HG02870 (cell line): Measurements from ENCODE around the gene ANKRD2.
"Not testable (repeated sequence)": the region's sequence is repeated elsewhere in the genome, so short reads cannot be mapped to it uniquely, and the experiment has no call there.

ENCODE experiments used
- ATAC-seq: cut with Tn5 transposase; IDR thresholded peaks from one replicate; pipeline ENCODE4 v1.9.1; 2021; ENCODE audit warnings: mild to moderate bottlenecking, moderate library complexity; ENCODE audit not compliant: unreplicated experiment

The ANKRD2 gene

DNA sequence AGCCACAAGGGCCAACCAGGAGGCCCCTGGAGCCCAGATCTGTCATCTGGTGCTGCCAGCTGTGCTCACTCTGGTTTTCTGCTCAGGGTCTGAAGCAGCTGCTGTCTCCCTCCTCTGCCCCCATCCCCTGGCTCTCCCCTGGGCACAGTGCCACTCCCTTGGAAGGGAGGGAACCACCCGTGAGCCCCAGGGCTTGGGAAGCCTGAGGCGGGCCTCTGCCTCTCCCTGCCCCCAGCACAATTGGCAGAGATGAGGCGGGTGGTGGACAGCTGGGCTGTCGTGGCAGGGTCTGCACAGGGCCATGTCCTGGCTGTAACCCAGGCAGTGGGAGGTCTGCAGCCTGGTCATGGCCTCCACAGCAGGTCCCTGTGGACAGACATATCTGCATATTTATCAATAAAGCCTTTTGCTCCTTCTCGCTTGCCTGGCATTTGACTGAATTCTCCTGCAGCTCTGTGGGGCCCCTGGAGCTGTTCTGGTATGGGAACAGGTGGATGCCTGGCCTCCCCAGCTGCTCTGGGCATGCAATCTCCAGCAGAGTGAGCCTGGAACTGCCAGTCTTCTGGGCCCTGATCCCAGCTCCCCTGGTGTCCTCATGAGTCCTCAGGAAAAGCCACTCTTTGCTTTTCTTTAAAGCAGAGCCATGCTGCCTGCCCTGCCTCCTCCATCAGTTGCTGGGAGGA, 1.6 kb upstream of the ANKRD2 start:
- ATAC-seq, result no peak

DNA sequence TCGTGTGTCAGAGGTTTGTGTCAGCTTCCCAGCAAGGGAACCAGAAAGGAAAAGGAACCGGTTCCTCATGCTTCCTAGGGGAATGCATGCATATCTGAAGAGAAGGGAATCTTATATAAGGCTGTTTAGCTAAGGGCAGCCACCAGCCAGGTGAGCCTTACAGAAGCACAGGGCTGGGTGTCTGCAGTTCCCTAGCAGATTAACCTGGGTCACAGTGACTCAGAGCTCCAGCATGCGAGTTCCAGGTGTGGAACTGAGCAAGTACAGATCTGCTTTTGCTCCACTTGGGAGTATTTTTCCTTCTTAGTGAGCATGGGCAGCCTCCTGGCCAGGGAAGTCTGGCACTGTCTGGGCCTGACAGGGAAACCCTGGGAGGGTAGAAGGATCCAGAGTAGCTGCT, 957 bp upstream of the ANKRD2 start:
- no peak for ATAC-seq

DNA sequence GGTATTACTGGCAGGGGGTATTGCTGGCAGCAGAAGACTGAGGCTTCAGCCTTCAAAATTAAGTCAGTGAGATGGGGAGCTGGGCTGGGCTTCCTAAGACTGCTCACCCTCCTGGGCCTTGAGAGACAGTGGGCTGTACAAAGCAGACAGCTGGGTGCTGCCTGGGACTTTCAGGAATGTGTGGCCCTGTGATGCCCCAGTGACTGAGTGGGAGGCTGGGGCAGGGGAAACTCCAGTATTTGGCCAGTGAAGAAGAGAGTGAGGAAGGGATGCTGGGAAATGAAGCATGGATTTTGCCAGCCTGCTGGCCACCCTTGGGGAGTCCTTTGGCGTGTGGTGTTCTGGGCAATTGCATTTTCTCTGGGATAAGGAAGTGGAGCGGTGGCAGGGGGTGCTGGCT, 442 bp downstream of the ANKRD2 start:
- no peak for ATAC-seq

DNA sequence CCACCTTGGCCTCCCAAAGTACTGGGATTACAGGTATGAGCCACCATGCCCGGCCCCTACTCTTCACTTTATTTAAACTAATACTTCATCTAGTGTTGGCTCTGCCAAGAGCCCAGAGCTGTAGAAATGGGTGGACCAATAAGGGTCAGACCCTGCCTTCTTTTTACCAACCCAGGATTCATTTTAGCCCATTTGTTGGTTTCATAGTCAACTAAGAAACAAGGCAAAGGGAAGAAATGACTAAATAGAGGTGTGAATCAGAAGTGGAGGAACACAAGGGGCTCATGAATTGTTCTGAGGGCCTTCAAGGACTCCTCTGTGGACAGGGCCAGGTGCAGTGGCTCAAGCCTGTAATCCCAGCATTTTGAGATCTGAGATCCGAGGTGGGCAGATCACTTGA, 1.1 kb downstream of the ANKRD2 start:
- no peak for ATAC-seq

DNA sequence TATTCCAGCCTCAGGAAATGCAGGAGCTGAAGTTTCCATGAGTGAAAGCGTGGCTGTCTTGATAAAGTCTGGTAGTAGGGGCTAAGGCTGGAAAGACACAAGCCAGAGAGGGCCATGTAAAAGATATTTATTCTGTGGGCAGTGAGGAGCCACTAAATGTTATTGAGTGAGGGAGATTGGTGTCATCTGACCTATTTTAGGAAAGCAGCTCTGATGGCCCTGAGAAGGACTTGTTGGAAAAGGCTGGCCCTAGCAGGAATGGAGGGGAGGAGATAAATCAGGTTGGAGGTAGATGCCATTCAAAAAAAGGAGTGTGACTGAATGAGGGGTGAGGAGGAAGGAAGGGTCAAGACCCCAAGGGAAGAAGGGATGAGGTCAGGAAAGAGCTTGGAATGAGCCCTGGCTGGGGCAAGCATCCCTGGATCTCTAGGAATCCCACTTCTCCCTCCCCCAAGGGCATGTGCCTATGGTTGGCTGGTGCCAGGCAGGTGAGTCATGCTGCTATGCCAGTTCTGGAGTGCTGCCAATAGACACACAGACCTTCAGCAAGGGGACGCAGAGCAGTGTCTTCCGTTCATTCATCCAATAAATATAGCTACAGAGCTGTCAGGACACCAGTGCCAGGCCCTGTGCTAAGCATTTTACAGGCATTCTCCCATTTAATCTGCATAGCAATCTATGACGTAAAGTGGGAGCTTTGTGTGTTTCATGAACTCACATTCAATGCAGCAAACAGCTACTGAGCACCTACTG, 2.0 kb downstream of the ANKRD2 start:
- no peak for ATAC-seq

DNA sequence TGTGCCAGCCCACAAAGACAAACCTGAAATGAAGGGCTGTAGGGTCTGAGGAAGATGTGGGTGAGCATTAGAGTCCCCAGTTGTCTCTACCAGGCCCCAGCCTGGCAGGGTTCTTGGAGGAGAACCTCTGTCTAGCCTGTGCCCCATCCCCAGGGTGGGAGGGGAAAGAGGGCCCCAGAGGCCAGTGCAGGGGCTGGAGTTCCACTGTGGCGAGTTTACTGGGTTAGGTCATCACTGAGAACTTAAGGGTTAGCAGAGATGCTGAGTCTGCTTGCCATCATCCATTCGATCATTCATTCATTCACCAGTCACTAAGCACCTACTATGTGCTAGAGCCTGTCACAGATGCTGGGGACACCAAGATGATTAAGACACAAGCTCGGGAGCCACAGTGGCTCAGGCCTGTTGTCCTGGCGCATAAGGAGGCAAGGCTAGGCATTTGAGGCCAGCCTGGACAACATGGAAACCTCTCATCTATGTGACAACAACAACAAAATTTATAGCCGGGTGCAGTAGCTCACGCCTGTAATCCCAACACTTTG, 2.6 kb downstream of the ANKRD2 start:
- ATAC-seq, result no peak

DNA sequence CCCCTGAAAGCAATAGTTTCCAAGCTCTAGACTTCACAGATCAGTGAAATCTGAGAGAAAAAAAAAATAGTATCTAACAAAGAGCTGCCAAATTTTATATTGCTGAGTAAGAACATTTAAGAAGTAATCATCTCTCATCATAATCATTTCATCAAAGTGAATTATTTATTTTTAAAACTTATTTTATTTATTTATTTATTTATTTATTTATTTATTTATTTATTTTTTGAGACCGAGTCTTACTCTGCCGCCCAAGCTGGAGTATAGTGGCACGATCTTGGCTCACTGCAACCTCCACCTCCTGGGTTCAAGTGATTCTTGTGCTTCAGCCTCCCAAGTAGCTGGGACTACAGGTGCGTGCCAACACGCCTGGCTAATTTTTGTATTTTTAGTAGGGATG, 3.9 kb downstream of the ANKRD2 start:
- not testable (repeated sequence) for ATAC-seq

DNA sequence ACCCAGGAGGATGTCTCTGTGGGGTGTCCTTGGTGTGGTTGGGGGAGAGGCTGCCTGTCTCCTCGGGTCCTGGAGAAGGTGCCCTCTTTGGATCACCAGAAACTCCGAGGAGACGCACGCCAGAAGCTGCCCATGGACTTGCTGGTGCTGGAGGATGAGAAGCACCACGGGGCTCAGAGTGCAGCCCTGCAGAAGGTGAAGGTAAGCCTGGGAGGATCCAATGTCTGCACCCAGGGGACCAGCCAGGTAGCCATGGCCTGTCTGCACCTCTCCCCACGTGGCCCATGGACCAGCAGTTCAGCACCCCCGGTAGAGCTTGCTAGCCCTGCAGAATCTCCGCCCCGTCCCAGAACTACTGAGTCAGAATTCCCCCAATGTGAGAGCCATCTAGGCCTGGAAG, 5.1 kb downstream of the ANKRD2 start:
- no peak for ATAC-seq

DNA sequence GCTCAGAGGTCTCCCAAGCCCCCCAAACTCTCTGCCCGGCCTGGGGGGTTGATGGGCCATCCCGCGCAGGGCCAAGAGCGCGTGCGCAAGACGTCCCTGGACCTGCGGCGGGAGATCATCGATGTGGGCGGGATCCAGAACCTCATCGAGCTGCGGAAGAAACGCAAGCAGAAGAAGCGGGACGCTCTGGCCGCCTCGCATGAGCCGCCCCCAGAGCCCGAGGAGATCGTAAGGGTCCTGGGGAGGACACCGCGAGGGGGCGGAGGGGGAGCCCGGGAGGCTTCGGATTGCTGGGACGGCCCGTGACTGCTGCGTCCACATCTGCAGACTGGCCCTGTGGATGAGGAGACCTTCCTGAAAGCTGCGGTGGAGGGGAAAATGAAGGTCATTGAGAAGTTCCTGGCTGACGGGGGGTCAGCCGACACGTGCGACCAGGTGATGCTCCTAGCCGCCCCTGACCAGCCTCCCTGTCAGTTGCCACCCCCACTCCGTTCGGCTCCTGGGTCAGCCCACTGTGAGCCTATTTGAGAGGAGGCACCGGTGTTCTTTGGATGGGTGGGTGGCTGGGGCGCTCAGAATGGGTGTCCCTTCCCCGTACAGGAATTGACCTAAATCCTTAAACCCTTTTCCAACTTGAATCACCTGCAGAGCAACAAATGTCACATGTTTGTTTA, 5.7 kb downstream of the ANKRD2 start:
- no peak for ATAC-seq

DNA sequence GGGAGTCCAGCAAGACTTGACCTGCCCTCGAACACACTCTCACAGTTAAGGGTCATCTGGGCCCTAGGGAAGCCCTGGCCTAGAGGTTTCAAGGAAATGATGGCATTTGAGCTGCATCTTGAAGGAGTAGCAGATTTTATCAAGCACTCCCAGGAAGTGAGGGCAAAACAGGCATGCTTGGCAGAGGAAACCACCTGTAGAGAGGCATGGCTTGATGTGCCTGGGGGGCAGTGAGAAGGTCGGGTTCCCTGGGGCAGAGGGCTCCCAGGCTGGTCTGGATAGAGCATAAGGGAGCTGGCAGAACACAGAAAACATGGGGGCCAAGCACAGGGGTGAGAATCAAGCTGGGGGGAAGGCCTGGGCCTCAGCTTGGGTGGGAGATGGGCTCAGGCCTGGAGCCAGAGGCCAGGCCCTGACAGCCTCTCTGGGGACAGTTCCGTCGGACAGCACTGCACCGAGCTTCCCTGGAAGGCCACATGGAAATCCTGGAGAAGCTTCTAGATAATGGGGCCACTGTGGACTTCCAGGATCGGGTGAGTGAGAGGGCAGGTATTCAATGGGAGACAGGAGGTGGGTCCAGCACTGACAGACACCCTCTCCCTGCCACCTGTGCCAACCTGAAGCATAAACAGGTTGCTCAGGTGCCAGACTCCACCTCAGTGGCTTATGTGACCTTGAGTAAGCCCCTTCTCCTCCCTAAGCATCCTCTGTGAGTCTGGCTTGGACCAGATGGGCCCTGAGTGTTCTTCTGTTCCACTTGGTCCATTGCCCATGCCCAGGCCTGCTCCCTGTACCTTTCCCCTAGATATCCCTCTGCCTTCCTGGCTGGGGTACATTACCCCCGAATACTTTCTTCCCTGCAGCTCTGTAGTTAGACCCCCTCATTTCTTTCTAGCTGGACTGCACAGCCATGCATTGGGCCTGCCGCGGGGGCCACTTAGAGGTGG, 8.1 kb downstream of the ANKRD2 start:
- no peak for ATAC-seq

DNA sequence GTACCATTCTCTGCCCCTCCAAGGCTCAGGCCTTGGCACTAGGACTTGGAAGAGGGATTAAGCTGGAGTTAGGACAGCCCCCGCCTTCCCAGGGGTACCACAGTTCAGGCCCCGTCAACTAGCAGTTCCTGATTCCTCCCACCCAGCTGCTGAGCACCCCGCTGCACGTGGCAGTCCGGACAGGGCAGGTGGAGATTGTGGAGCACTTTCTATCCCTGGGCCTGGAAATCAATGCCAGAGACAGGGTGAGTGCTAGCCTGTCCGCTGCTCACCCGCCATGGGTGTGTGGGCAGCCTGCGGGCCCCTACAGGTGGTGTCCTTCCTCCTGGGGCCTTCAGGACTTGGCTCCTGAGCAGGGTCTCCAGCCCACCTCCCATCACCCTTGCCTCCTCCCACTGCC, 9.6 kb downstream of the ANKRD2 start:
- no peak for ATAC-seq

DNA sequence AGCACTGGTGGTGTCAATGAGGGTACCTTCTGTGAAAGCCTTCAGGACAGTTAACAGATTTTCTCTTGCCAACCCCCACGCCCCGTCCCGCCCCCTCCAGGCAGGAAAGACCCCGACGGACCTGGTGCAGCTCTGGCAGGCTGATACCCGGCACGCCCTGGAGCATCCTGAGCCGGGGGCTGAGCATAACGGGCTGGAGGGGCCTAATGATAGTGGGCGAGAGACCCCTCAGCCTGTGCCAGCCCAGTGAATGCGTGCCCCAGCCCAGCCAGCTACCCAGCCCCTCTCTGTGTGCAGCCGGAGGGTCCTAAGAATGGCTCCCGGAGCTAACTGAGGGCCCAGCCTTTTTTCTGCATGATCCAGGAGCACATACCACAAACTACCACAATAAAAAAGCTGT, 10.9 kb downstream of the ANKRD2 start:
- no peak for ATAC-seq

DNA sequence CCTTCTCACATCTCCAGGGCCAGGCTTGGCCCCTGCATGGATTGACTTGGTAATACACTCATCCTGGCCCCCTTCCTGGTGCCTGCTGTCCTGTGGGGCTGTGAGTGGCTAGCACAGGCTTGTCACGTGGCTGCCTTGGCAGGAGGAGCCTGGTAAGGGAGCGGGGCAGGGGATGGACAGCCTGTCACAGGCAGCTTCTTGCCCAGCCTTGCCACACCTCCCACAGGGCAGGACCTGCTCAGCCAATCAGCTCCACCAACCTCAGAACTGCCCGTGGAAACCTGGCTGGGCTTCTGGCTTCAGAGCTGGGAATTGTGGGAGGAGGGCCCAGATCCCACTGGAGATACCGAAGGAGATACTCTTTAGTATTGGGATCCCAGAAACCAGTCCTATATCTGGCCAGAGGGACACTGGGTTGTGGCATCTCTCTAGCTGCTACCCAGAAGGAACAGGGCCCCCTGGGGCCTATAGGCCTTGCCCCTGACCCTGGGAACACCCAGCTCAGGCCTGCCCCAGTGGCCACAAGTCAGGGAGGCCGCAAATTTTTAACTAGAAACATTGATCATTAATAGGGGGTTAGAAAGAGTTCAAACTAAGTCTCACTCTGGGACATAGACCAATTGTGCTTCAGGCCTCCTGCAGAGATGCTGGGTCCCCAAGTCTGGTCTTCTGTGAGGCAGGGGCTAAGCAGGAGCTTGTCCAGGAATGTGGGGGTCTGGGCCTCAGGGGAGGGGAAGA, 11.7 kb downstream of the ANKRD2 start, which contains the start of gene HOGA1:
TSS of gene HOGA1 (plus strand) at position 330 of the 738 bp plus-strand sequence. CDS start at position 645, 315 bp downstream.
- ATAC-seq, result no peak

DNA sequence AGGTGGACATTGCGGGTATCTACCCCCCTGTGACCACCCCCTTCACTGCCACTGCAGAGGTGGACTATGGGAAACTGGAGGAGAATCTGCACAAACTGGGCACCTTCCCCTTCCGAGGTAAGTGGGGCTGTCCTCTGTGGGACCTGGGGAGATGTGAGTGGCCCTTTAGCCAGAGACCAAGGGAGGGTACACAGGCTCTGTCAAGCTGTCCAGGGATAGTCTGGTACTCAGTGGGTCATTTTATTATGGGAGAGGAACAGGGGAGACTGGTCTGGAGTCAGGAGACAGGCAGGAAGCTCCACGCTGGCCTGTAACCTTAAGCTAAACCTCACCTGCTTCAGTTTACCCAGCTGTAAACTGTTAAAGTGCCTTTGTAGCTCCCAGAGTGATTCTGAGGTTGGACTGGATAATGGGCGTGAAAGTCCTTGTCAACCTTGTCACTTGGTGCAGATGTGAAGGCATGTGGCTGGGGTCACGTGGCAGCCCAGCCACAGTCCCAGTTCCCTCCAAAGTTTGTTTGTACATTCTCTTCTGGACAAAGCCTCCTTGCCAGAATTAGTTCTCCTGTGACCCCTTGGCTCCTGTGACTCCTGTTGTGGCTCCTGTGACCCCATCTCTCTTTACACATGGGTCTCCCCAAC, 12.3 kb downstream of the ANKRD2 start:
- no peak for ATAC-seq

DNA sequence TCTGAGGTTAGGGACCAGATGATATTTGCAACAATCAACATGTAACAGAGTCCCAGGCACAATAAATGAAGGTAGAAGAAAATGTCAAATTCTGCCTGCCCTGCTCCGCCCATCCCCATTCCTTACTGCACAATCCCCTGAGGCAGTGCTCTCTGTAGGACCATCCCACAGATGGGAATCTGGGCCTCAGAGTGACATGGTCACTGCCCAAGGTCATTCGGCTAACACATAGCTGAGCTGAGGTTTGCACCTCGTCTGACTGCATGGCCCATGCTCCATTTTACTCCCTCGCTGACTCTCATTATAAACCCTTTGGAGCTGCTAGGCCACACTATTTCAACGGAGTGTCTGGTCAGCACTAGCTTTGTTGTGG, 12.8 kb downstream of the ANKRD2 start:
- no peak for ATAC-seq

DNA sequence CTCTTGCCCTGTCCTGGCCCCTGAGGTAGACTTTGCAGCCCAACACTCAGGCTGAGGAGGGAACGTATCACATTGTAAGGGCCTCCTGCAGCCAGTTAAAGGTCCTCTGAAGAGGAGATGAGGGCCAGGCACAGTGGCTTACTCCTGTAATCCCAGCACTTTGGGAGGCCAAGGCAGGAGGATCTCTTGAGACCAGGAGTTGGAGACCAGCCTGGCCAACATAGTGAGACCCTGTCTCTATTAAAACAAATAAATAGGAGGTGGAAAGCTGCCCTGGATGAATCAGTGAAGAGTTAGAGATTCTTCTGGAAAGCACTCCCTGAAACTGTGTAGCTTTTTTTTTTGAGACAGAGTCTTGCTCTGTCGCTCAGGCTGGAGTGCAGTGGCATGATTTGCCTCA, 14.6 kb downstream of the ANKRD2 start:
- ATAC-seq, result no peak

DNA sequence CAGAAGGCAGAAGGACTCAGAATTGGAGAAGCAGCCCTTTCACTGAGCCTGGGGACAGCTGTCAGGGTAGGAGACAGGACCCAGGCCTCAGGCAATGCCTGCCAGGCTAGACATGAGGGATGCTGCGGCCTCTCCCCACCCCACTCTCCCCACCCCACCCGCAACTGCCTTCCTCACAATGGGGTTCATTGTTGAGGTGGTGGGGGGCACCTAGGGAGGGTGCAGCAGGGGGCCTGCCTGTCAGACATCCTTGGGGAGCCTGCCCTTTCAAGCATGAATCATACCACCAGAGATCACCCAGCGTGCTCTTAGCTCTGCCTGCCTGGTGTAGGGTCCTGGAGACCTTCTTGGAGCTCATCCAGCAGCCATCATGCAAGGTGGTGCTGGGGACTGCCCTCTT, 16.9 kb downstream of the ANKRD2 start, which contains the start of gene C10orf62:
TSS of gene C10orf62 (plus strand) at position 243 of the 400 bp plus-strand sequence. CDS start 177 bp downstream, outside the sequence.
- ATAC-seq, result no peak

DNA sequence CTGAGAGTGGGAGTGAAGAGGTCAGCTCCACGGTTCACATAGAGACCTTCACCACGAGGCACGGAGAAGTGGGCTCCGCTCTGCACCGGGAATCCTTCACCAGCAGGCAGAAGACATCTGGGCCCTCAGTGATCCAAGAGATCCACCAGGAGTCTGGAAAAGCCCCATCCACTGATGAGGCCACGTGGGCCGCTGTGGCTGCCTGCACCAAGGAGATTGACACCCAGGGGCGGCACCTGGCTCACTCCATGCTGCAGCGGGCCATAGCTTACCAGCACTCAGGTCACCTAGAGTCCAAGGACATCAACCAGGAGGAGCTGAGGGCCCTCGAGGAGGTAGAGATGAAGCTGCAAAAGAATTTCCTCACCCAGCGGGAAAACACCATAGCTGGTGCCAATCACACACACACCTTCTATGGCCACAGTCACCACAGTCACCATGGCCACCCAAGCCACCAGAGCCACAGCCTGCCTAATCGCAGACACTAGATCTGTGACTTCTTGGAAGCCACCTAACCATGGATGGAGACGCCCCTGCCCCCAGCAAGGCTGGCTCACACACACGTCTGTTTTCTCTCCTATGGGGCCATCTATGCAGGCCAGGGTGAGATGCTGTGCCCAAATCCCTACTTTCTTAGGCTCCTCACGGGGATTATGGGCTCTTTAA, 17.6 kb downstream of the ANKRD2 start:
- ATAC-seq, result no peak
